ENCODE data around the gene MAGI1. TPM values are rescaled to one million over a fixed set of nuclear protein-coding genes. Genes with fewer than 3 reads are reported as not detected.

MAGI1 gene
- polyA plus RNA-seq, 3 donors, result not detected

DNA sequence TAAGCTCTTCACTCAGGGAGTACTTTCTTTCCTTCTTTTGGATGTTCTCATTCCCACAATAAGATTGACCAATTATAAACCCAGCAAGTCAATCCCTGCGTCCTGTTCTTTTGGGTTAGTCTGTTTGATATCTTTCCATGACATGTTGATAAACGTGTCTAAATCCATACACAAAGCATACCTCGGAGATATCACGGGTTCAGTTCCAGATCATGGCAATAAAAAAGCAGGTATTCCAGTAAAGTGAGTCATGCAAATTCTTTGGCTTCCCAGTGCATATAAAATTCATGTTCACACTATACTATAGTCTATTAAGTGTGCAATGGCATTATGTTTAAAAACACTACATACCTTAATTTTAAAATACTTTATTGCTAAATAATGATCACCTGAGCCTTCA, 667.7 kb downstream of the MAGI1 start:
- H3K9me3 Mint-ChIP-seq, result peaks cover 2 to 9% (median 4%) of the 10 kb centered on the region in 7 donors
- no peaks in the 10 kb centered on the region for H3K4me1 ChIP-seq (ENCODE audit: control insufficient read depth in 1 of 2, insufficient read depth in 2 of 2, low read length in 2 of 2)
- H3K27me3 Mint-ChIP-seq (ENCODE audit: low read depth in 3 of 3), result peaks cover 0 to 2% (median 0%) of the 10 kb centered on the region in 3 donors
- H3K4me2 ChIP-seq (replicated peaks; ENCODE audit: extremely low read depth, low read length, poor library complexity, severe bottlenecking), result no peak overlapping the region
- WGBS (ENCODE audit: insufficient coverage), result no CpG with 5 or more reads among the region's 4 CpGs
- TF ChIP-seq, protein P1, sequence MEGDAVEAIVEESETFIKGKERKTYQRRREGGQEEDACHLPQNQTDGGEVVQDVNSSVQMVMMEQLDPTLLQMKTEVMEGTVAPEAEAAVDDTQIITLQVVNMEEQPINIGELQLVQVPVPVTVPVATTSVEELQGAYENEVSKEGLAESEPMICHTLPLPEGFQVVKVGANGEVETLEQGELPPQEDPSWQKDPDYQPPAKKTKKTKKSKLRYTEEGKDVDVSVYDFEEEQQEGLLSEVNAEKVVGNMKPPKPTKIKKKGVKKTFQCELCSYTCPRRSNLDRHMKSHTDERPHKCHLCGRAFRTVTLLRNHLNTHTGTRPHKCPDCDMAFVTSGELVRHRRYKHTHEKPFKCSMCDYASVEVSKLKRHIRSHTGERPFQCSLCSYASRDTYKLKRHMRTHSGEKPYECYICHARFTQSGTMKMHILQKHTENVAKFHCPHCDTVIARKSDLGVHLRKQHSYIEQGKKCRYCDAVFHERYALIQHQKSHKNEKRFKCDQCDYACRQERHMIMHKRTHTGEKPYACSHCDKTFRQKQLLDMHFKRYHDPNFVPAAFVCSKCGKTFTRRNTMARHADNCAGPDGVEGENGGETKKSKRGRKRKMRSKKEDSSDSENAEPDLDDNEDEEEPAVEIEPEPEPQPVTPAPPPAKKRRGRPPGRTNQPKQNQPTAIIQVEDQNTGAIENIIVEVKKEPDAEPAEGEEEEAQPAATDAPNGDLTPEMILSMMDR (IDR thresholded peaks at IDR 0.05), result no peak
- H3K36me3 ChIP-seq (replicated peaks in 1 of 2; ENCODE audit: control insufficient read depth in 1 of 2, insufficient read depth in 2 of 2, low read length in 2 of 2), result no peaks in the 10 kb centered on the region
- H3K79me2 ChIP-seq (ENCODE audit: insufficient read depth, low read length), result no peaks in the 10 kb centered on the region
- H3K27me3 ChIP-seq (ENCODE audit: control insufficient read depth in 2 of 2, insufficient read depth in 2 of 2, low read length in 2 of 2), result no peaks in the 10 kb centered on the region
- no peaks in the 10 kb centered on the region for H3K9me3 ChIP-seq (replicated peaks in 1 of 2; ENCODE audit: control insufficient read depth in 1 of 2, insufficient read depth in 1 of 2, low read length in 2 of 2)
- no peaks in the 10 kb centered on the region for H4K20me1 ChIP-seq (ENCODE audit: insufficient read depth, low read length)
- H2AFZ ChIP-seq (ENCODE audit: insufficient read depth, low read depth, low read length, poor library complexity, severe bottlenecking), result no peak overlapping the region
- H3K27ac Mint-ChIP-seq, result no peak overlapping the region
- no peak overlapping the region for H3K4me3 Mint-ChIP-seq
- no peak overlapping the region for H3K27ac ChIP-seq (ENCODE audit: low read depth in 1 of 2, low read length in 2 of 2)
- H3K36me3 Mint-ChIP-seq, result no peaks in the 10 kb centered on the region
- no peak for DNase-seq
- H3K9ac ChIP-seq (ENCODE audit: insufficient read depth, low read length, poor library complexity, severe bottlenecking), result no peak overlapping the region
- H3K4me3 ChIP-seq (replicated peaks in 1 of 3; ENCODE audit: low read depth in 2 of 3, low read length in 3 of 3), result no peak overlapping the region
- intact Hi-C loops (cut with micrococcal nuclease), result no loop called here
- H3K4me1 Mint-ChIP-seq, result no peaks in the 10 kb centered on the region

DNA sequence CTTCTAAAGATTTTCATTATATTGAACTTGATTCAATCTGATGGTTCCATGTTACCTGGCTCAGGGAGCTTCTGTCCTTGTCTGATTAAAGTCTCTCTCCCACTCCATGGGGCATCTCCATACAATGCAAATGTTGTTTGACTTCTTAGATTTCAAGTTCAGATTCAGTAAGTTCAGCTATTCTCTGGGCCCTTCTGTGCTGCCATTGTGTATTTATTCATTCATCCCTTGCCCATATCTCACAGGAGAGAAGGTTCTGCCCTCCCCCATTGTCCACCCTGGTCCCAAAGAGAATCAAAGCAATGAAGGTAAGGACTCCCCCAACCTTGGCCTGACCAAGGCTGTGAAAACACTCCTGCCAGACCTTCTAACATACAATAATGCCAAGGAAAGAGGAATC, 669.9 kb downstream of the MAGI1 start:
- Histone ChIP-seq H3K9me3 (replicated peaks in 1 of 2; ENCODE audit: control insufficient read depth in 1 of 2, insufficient read depth in 1 of 2, low read length in 2 of 2) (no peaks in the 10 kb centered on the region), H3K27me3 (ENCODE audit: control insufficient read depth in 2 of 2, insufficient read depth in 2 of 2, low read length in 2 of 2) (no peaks in the 10 kb centered on the region), H4K20me1 (ENCODE audit: insufficient read depth, low read length) (no peaks in the 10 kb centered on the region), H3K79me2 (ENCODE audit: insufficient read depth, low read length) (no peaks in the 10 kb centered on the region), H3K4me1 (ENCODE audit: control insufficient read depth in 1 of 2, insufficient read depth in 2 of 2, low read length in 2 of 2) (no peaks in the 10 kb centered on the region), H3K27ac (ENCODE audit: low read depth in 1 of 2, low read length in 2 of 2) (no peak overlapping the region), H3K36me3 (replicated peaks in 1 of 2; ENCODE audit: control insufficient read depth in 1 of 2, insufficient read depth in 2 of 2, low read length in 2 of 2) (no peaks in the 10 kb centered on the region), H3K4me2 (replicated peaks; ENCODE audit: extremely low read depth, low read length, poor library complexity, severe bottlenecking) (no peak overlapping the region), H2AFZ (ENCODE audit: insufficient read depth, low read depth, low read length, poor library complexity, severe bottlenecking) (no peak overlapping the region), H3K4me3 (replicated peaks in 1 of 3; ENCODE audit: low read depth in 2 of 3, low read length in 3 of 3) (no peak overlapping the region), H3K9ac (ENCODE audit: insufficient read depth, low read length, poor library complexity, severe bottlenecking) (no peak overlapping the region)
- Mint-ChIP-seq H3K27ac (no peak overlapping the region), H3K36me3 (no peaks in the 10 kb centered on the region), H3K4me1 (no peaks in the 10 kb centered on the region), H3K9me3 (peaks cover 2 to 5% (median 3%) of the 10 kb centered on the region in 7 donors), H3K27me3 (ENCODE audit: low read depth in 3 of 3) (peaks cover 0 to 2% (median 0%) of the 10 kb centered on the region in 3 donors), H3K4me3 (no peak overlapping the region)
- TF ChIP-seq, protein P1 (IDR thresholded peaks at IDR 0.05), result no peak
- intact Hi-C loops (cut with micrococcal nuclease), result no loop called here
- DNase-seq, result no peak

Data from CD14-positive monocyte (primary cell).